ENCODE data around the gene MTO1. TPM values are rescaled to one million over a fixed set of nuclear protein-coding genes. Genes with fewer than 3 reads are reported as not detected.

The MTO1 gene
- total RNA-seq, 2 experiments from 2014 or later: 47.9 to 48.0 TPM

GRCh38 chr6:73519926-73520687 is 58.6 kb downstream of the MTO1 start:
- no peak for TF ChIP-seq CTCF (IDR thresholded peaks at IDR 0.05)
- H3K4me3 ChIP-seq (ENCODE audit: low read length): peak overlapping the region; percentile 90

GRCh38 chr6:73520688-73521350 is 59.3 kb downstream of the MTO1 start, which contains the start of gene EEF1A1:
Gene EEF1A1, minus strand, starts transcription at chr6:73521032. Its CDS starts 1,006 bp downstream, at chr6:73520026.
- peak; percentile 81 for ATAC-seq (ENCODE audit: poor library complexity)
- DNase-seq: peak; percentile 98 to 100 (median 99)
- Histone ChIP-seq H3K4me1 (ENCODE audit: insufficient read depth, low read length) (peaks cover 64% of the 10 kb centered on the region), H3K9me3 (ENCODE audit: control insufficient read depth in 1 of 2, insufficient read depth in 1 of 2, low read length in 2 of 2) (no peaks in the 10 kb centered on the region), H3K27me3 (ENCODE audit: control insufficient read depth in 1 of 2, insufficient read depth in 2 of 2, low read length in 2 of 2) (no peaks in the 10 kb centered on the region), H3K27ac (ENCODE audit: low read depth in 1 of 2, low read length in 2 of 2) (peak within 1 kb of the TSS; percentile 99), H3K36me3 (ENCODE audit: insufficient read depth, low read length) (peaks cover 41% of the 10 kb centered on the region), H3K4me3 (ENCODE audit: low read length) (peak within 1 kb of the TSS; percentile 90)
- Mint-ChIP-seq H3K9me3 (no peaks in the 10 kb centered on the region), H3K27ac (peak within 1 kb of the TSS; percentile 97), H3K4me3 (peak within 1 kb of the TSS; percentile 94), H3K27me3 (no peaks in the 10 kb centered on the region), H3K4me1 (ENCODE audit: low read depth) (peaks cover 74% of the 10 kb centered on the region), H3K36me3 (ENCODE audit: low read depth) (peaks cover 62% of the 10 kb centered on the region)
- ChIA-PET CTCF (interaction anchor here (1.1 to 2.6 kb wide), 3 partner anchors 59 to 132 kb away, joined by 4 to 13 read pairs (median 5); no protein-coding TSS in a partner anchor), POLR2A (interaction anchor here (0.7 to 7.0 kb wide), 29 partner anchors 8 to 1723 kb away, joined by 3 to 140 read pairs (median 6); partner anchors contain the start of genes CGAS, COX7A2, DDX43 and KHDC1)
- intact Hi-C loops (cut with DNase I, micrococcal nuclease): loop anchor here (2.0 to 5.0 kb wide), 4 partner anchors 60 to 259 kb away; partner anchors contain the start of genes KHDC1 (in 1 of the 2), MTO1 (in 1 of the 2) and SLC17A5 (in 1 of the 2)
- TF ChIP-seq CTCF (IDR thresholded peaks at IDR 0.05): no peak

More at GRCh38 chr6:73519926-73520687, 58.6 kb downstream of the MTO1 start:
- H3K36me3 ChIP-seq (ENCODE audit: insufficient read depth, low read length): peaks cover 48% of the 10 kb centered on the region
- no peaks in the 10 kb centered on the region for H3K27me3 ChIP-seq (ENCODE audit: control insufficient read depth in 1 of 2, insufficient read depth in 2 of 2, low read length in 2 of 2)
- H3K4me3 Mint-ChIP-seq: peak overlapping the region; percentile 94
- intact Hi-C loops (cut with DNase I, micrococcal nuclease): loop anchor here (2.0 to 5.0 kb wide), 6 partner anchors 58 to 258 kb away; partner anchors contain the start of genes MTO1 (in 2 of the 2), KHDC1 (in 1 of the 2) and SLC17A5 (in 1 of the 2)
- peak overlapping the region; percentile 97 for H3K27ac Mint-ChIP-seq
- ChIA-PET POLR2A (interaction anchor here (0.7 to 7.0 kb wide), 26 partner anchors 10 to 1723 kb away, joined by 3 to 140 read pairs (median 6); partner anchors contain the start of genes CGAS, COX7A2, DDX43 and MTO1), CTCF (interaction anchor here (1.1 to 2.6 kb wide), 3 partner anchors 60 to 132 kb away, joined by 4 to 13 read pairs (median 5); no protein-coding TSS in a partner anchor)
- no peaks in the 10 kb centered on the region for H3K9me3 Mint-ChIP-seq
- DNase-seq (peak; percentile 59 to 94 (median 74)), ATAC-seq (ENCODE audit: poor library complexity) (peak; percentile 21)
- H3K27me3 Mint-ChIP-seq: no peaks in the 10 kb centered on the region
- peaks cover 69% of the 10 kb centered on the region for H3K36me3 Mint-ChIP-seq (ENCODE audit: low read depth)
- H3K27ac ChIP-seq (ENCODE audit: low read depth in 1 of 2, low read length in 2 of 2): peak overlapping the region; percentile 98 to 99
- H3K4me1 ChIP-seq (ENCODE audit: insufficient read depth, low read length): peaks cover 68% of the 10 kb centered on the region
- peaks cover 81% of the 10 kb centered on the region for H3K4me1 Mint-ChIP-seq (ENCODE audit: low read depth)
- H3K9me3 ChIP-seq (ENCODE audit: control insufficient read depth in 1 of 2, insufficient read depth in 1 of 2, low read length in 2 of 2): no peaks in the 10 kb centered on the region
